Activated CD8-positive, alpha-beta T cell treated with anti-CD3 and anti-CD28 coated beads for 36 hours (primary cell): ENCODE measurements around the gene GPR157. TPM values are rescaled to one million over a fixed set of nuclear protein-coding genes. Genes with fewer than 3 reads are reported as not detected.

Experiments
- ATAC-seq: fragments of 200-7000 bp; cut with Tn5 transposase; one replicate; pipeline ENCODE4 v1.10.0; 2021; ENCODE audit warnings: mild to moderate bottlenecking, moderate library complexity
- CTCF ChIA-PET: fragments of 350-600 bp; sonication (Branson Sonifier 250); formaldehyde crosslinking; loops from one replicate; lab custom pipeline; 2021; ENCODE audit warnings: antibody characterized with exemption; lab: Charles Lee
- POLR2A ChIA-PET: fragments of 350-600 bp; sonication (Branson Sonifier 250); formaldehyde crosslinking; loops from one replicate; lab custom pipeline; 2021; ENCODE audit warnings: antibody characterized with exemption; lab: Charles Lee
- DNase-seq: peaks from one replicate; pipeline ENCODE4 v3.0.0-alpha.2; 2020
- H3K27ac Mint-ChIP-seq: one replicate; pipeline ENCODE4 v1.8.0; 2021; ENCODE audit warnings: mild to moderate bottlenecking, mixed read lengths
- H3K27me3 Mint-ChIP-seq: one replicate; pipeline ENCODE4 v1.8.0; 2021; ENCODE audit warnings: mixed read lengths
- H3K36me3 Mint-ChIP-seq: one replicate; pipeline ENCODE4 v1.8.0; 2021; ENCODE audit warnings: low read depth, mixed read lengths
- H3K4me1 Mint-ChIP-seq: one replicate; pipeline ENCODE4 v1.8.0; 2021; ENCODE audit warnings: low read depth, mixed read lengths
- H3K4me3 Mint-ChIP-seq: one replicate; pipeline ENCODE4 v1.8.0; 2021; ENCODE audit warnings: mild to moderate bottlenecking, moderate library complexity, mixed read lengths
- H3K9me3 Mint-ChIP-seq: one replicate; pipeline ENCODE4 v1.8.0; 2021; ENCODE audit warnings: mixed read lengths
- intact Hi-C: fragments of 100-400 bp; cut with micrococcal nuclease; formaldehyde crosslinking; loops from one replicate; pipeline ENCODE4 v1.10.0; 2022
- total RNA-seq, 2 experiments: library from RNA; stranded (reverse); gene quantifications; one replicate each; pipeline ENCODE4 v1.2.3, GENCODE V29; 2021
- TF ChIP-seq, protein P1 (sequence below): fragments of 200-600 bp; IDR thresholded peaks from one replicate; pipeline ENCODE4 v1.8.0; 2022; ENCODE audit warnings: antibody characterized with exemption, mild to moderate bottlenecking

Gene GPR157
- total RNA-seq, 2 experiments from 2014 or later, result 3.4 to 4.7 TPM

DNA sequence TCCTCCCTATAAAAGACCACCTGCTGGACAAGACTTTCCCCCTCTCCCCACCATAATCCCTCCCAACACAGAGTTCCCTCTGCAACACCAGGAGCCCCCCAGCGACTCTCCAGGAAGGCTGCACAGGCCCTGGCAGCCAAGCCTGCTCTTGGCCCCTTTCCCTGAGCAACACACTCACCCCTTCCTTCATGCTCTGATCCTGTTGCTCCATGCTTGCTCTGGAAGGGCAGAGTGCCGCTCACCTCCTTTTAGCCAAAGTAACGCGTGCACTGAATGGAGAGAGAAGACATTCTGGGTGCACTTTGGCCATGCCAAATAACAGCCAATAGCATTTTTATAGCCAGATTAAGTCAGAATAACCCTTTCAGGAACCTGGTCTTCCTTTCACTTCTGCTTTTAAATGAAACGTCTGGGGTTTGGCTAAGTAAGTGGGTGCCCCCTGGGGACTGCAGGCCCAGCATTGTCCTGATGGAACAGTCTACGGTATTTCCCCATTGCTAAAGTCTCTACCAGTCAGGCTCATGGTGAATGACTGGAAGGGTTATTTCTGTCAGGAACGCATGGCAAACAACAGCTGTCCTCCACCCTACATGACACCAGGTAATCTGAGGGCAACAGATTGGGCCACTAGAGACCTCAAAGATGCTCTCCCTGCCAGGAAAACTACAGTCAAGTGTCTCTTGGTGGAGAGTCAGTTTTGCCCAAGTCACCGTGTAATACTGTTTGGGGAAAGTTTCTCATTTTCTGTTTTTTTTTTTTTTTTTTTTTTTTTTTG, 59.4 kb downstream of the GPR157 start, which contains the start of gene SLC2A5:
TSS of gene SLC2A5 (minus strand) at position 310 of the 775 bp plus-strand sequence. CDS start at position 211, 99 bp downstream.
- H3K9me3 Mint-ChIP-seq, result no peaks in the 10 kb centered on the region
- H3K27me3 Mint-ChIP-seq, result peaks cover 5% of the 10 kb centered on the region
- no peaks in the 10 kb centered on the region for H3K4me1 Mint-ChIP-seq
- H3K36me3 Mint-ChIP-seq, result no peaks in the 10 kb centered on the region
- ChIA-PET CTCF (interaction anchor here (1.0 kb wide), 1 partner anchor 65 kb away, joined by 3 read pairs; no protein-coding TSS in a partner anchor), POLR2A (no interaction called here)
- intact Hi-C loops, result no loop called here
- DNase-seq (no peak), ATAC-seq (no peak)
- H3K4me3 Mint-ChIP-seq, result no peak within 1 kb of the TSS
- H3K27ac Mint-ChIP-seq, result no peak within 1 kb of the TSS
- TF ChIP-seq, protein P1, sequence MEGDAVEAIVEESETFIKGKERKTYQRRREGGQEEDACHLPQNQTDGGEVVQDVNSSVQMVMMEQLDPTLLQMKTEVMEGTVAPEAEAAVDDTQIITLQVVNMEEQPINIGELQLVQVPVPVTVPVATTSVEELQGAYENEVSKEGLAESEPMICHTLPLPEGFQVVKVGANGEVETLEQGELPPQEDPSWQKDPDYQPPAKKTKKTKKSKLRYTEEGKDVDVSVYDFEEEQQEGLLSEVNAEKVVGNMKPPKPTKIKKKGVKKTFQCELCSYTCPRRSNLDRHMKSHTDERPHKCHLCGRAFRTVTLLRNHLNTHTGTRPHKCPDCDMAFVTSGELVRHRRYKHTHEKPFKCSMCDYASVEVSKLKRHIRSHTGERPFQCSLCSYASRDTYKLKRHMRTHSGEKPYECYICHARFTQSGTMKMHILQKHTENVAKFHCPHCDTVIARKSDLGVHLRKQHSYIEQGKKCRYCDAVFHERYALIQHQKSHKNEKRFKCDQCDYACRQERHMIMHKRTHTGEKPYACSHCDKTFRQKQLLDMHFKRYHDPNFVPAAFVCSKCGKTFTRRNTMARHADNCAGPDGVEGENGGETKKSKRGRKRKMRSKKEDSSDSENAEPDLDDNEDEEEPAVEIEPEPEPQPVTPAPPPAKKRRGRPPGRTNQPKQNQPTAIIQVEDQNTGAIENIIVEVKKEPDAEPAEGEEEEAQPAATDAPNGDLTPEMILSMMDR, result no peak

DNA sequence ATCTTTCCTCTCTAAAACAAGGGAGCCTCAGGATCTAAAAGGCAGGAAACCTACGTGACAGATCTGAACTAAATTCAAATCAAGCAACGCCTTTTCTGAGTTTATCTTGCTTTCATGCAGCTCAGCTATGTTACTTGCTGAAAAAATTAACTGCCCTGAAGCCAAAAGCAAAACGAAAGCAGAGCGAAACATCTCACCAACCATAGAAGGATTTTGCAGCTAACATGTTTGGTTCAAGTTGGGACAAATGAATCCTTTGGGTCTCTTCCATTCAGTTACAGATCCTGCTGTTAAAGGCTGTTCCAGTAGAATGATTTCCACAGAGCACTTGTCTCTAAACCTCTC, 59.9 kb downstream of the GPR157 start:
- ATAC-seq (no peak), DNase-seq (no peak)
- Mint-ChIP-seq H3K4me3 (no peak overlapping the region), H3K9me3 (no peaks in the 10 kb centered on the region), H3K4me1 (no peaks in the 10 kb centered on the region), H3K36me3 (no peaks in the 10 kb centered on the region), H3K27me3 (peaks cover under 1% of the 10 kb centered on the region), H3K27ac (no peak overlapping the region)
- ChIA-PET CTCF (no interaction called here), POLR2A (no interaction called here)
- TF ChIP-seq, protein P1, result no peak
- intact Hi-C loops, result no loop called here

DNA sequence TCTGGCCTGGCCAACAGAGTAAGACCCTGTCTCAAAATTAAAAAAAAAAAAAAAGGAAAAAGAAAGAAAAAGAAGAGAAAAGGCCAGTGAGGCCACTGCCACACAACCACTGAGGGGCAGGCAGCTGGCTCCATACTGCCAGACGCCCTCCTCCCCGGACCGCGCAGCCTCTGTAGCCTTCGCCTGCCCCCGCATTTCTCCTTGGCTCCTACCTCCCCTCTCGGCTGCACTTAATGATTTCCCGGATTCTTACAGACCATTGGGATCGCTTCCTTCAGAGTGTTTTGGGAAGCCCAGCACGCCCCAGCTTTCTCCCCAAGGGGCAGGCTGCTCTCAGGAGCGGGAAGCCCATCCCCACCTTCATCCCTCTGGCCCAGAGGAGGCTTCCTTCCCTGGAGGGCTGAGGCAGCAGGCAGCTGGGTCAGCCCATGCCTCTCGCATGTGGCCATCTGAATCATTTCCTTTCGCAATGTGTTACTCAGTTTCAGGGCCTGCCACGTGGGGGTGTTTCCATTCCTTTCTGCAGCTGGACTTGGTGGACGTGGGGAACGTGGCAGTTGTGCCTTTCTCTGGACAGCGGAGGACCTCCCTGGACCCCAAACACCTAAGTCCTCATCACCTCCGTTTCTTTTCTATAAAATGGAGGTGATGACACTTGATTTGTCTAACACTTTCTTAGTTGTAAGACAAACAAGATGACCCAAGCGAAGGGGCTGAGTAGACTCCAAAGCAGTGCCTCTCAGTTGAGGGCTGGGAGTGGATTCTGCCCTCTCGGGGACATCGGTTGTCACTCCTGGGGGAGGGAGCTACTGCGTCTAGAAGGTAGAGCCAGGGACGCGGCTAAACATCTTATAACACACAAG, 61.7 kb downstream of the GPR157 start:
- POLR2A ChIA-PET, result no interaction called here
- Mint-ChIP-seq H3K27me3 (no peaks in the 10 kb centered on the region), H3K9me3 (no peaks in the 10 kb centered on the region), H3K4me3 (no peak overlapping the region), H3K4me1 (no peaks in the 10 kb centered on the region), H3K27ac (no peak overlapping the region), H3K36me3 (no peaks in the 10 kb centered on the region)
- DNase-seq, result no peak
- intact Hi-C loops, result no loop called here
- TF ChIP-seq, protein P1, result no peak
- CTCF ChIA-PET, result interaction anchor here (3.0 kb wide), 1 partner anchor 62 kb away, joined by 7 read pairs; no protein-coding TSS in a partner anchor
- ATAC-seq, result no peak

DNA sequence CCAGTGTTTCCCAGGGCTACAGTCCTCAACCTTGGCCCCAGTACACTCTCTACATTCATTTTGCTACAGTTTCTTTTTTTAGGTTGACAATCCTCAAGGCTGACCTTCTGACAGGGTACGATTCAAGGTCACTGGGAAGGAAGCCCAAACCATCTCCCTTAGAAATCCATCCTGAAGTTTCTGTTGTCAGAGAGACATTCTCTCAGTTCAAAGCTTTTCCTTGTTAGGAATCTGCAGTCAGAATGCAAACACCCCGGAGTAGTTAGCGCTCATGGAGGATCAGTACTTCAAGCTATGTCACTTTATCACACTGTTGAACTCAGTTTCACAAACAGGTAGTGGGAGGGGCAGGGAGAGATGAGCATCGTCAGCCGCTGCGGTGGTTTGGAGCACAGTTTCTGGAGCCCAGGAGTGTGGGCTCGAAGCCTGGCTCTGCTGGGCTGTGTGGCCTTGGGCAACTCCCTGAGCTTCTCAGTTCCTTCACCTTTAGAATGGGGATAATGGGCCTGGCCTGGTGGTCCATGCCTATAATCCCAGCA, 63.6 kb downstream of the GPR157 start:
- no peak for ATAC-seq
- ChIA-PET POLR2A (no interaction called here), CTCF (interaction anchor here (3.0 kb wide), 1 partner anchor 60 kb away, joined by 7 read pairs; no protein-coding TSS in a partner anchor)
- H3K27ac Mint-ChIP-seq, result no peak overlapping the region
- no peaks in the 10 kb centered on the region for H3K9me3 Mint-ChIP-seq
- no peak overlapping the region for H3K4me3 Mint-ChIP-seq
- H3K27me3 Mint-ChIP-seq, result no peaks in the 10 kb centered on the region
- TF ChIP-seq, protein P1, result no peak
- H3K4me1 Mint-ChIP-seq, result no peaks in the 10 kb centered on the region
- intact Hi-C loops, result no loop called here
- H3K36me3 Mint-ChIP-seq, result no peaks in the 10 kb centered on the region
- no peak for DNase-seq
